ENCODE results near the gene PRKCA. TPM values are rescaled to one million over a fixed set of nuclear protein-coding genes. Genes with fewer than 3 reads are reported as not detected.

Gene PRKCA
- total RNA-seq, 1 donor from 2014 or later = 15.5 TPM

DNA sequence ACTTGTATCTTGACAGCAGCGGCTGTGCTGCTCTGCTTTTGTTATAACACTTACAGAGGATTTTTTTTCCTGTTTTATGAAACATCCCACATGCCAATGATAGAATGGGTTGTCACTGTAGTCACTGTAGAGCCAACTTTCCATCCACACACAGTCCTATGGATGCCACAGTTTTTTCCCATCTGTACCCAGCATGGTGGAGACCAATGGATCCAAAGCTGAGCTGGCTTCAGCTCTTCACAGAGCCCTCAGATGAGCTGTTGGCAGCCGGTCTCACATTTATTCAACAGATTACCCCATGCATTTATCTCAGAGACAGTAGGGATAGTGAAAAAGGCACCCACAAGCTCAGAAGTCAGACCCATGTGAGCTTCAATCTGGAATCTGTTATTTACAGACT lies 441.1 kb downstream of the PRKCA start:
- no peak for TF ChIP-seq POLR2A (IDR thresholded peaks at IDR 0.05)
- TF ChIP-seq, protein P1, sequence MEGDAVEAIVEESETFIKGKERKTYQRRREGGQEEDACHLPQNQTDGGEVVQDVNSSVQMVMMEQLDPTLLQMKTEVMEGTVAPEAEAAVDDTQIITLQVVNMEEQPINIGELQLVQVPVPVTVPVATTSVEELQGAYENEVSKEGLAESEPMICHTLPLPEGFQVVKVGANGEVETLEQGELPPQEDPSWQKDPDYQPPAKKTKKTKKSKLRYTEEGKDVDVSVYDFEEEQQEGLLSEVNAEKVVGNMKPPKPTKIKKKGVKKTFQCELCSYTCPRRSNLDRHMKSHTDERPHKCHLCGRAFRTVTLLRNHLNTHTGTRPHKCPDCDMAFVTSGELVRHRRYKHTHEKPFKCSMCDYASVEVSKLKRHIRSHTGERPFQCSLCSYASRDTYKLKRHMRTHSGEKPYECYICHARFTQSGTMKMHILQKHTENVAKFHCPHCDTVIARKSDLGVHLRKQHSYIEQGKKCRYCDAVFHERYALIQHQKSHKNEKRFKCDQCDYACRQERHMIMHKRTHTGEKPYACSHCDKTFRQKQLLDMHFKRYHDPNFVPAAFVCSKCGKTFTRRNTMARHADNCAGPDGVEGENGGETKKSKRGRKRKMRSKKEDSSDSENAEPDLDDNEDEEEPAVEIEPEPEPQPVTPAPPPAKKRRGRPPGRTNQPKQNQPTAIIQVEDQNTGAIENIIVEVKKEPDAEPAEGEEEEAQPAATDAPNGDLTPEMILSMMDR (IDR thresholded peaks at IDR 0.05) = no peak
- TF ChIP-seq POLR2AphosphoS5 (IDR thresholded peaks at IDR 0.05; ENCODE audit: insufficient read depth in 1 of 2, low read depth in 1 of 2) = no peak
- no peak overlapping the region for H3K27ac ChIP-seq
- intact Hi-C loops (cut with DNase I) = loop anchor here (10.0 kb wide), 1 partner anchor 871 kb away; no protein-coding TSS in a partner anchor
- H3K36me3 ChIP-seq = peaks cover 0 to 9% of the 10 kb centered on the region in 2 donors
- H3K27me3 ChIP-seq = no peaks in the 10 kb centered on the region
- H3K9me3 ChIP-seq = no peaks in the 10 kb centered on the region
- no peak overlapping the region for H3K4me3 ChIP-seq
- no peaks in the 10 kb centered on the region for H3K4me1 ChIP-seq
- DNase-seq (ENCODE audit: extremely low spot score in 2 of 2) = no peak

DNA sequence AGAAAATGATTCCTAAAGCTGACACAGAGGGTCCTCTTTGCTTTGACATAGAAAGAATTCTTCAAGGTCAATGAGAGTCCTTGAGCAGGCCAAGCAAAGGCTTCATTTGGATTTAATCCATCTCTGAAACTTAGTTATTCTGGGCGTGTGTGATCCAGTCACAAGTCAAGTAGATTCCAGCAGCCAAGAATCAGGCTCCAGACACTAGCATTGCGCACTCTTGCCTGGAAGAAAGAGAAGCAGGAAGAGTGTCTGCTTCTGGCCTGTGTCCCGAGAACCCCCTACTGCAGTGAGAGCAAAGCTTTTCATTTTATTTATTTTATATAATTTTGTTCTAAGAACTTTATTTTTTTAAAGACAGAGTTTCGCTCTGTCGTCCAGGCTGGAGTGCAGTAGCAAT lies 444.3 kb downstream of the PRKCA start:
- Histone ChIP-seq H3K9me3 (no peaks in the 10 kb centered on the region), H3K4me1 (no peaks in the 10 kb centered on the region), H3K27me3 (no peaks in the 10 kb centered on the region), H3K36me3 (no peaks in the 10 kb centered on the region), H3K27ac (no peak overlapping the region), H3K4me3 (no peak overlapping the region)
- TF ChIP-seq, protein P1 (IDR thresholded peaks at IDR 0.05) = no peak
- TF ChIP-seq POLR2A (IDR thresholded peaks at IDR 0.05) (no peak), POLR2AphosphoS5 (IDR thresholded peaks at IDR 0.05; ENCODE audit: insufficient read depth in 1 of 2, low read depth in 1 of 2) (no peak)
- intact Hi-C loops (cut with DNase I) = loop anchor here (10.0 kb wide), 1 partner anchor 868 kb away; no protein-coding TSS in a partner anchor
- no peak for DNase-seq (ENCODE audit: extremely low spot score in 2 of 2)

DNA sequence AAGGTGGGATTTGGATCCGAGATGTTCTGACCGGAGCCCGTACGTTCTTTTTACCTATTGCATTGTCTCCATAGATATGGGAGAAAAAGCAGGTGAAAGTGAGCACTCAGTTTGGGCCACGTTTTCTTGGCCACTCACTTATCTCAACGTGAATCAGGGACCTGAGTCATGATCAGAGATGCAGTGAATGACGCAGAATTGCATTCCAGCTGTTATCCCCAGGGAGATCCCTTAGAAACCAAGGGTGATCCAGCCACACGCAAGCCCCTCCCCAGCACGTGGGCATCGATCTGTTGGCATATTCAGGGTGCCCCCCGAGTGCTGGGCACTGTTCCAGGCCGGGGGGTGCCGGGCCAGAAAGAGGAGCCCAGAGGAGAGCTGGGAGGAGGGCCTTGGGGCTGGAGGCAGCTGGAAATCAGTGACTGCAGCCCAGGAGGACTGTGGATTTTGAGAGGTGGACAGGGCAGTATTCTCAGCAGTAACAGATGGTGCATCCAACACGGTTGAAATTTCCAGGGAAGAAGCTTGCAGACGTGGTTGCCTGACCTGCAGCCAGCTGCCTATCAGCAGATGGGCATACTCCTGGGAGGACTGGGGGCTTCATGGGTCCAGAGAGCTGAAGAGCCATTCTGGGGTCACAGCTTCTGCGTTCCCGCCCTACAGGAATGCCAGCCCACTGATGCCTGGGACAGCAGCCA lies 445.3 kb downstream of the PRKCA start:
- H3K27me3 ChIP-seq = no peaks in the 10 kb centered on the region
- no peaks in the 10 kb centered on the region for H3K36me3 ChIP-seq
- no peak overlapping the region for H3K4me3 ChIP-seq
- no peak for DNase-seq (ENCODE audit: extremely low spot score in 2 of 2)
- TF ChIP-seq POLR2AphosphoS5 (IDR thresholded peaks at IDR 0.05; ENCODE audit: insufficient read depth in 1 of 2, low read depth in 1 of 2) = no peak
- TF ChIP-seq, protein P1 (IDR thresholded peaks at IDR 0.05) = no peak
- TF ChIP-seq POLR2A (IDR thresholded peaks at IDR 0.05) = no peak
- no peaks in the 10 kb centered on the region for H3K4me1 ChIP-seq
- H3K9me3 ChIP-seq = no peaks in the 10 kb centered on the region
- no peak overlapping the region for H3K27ac ChIP-seq
- intact Hi-C loops (cut with DNase I) = loop anchor here (10.0 kb wide), 1 partner anchor 867 kb away; no protein-coding TSS in a partner anchor

DNA sequence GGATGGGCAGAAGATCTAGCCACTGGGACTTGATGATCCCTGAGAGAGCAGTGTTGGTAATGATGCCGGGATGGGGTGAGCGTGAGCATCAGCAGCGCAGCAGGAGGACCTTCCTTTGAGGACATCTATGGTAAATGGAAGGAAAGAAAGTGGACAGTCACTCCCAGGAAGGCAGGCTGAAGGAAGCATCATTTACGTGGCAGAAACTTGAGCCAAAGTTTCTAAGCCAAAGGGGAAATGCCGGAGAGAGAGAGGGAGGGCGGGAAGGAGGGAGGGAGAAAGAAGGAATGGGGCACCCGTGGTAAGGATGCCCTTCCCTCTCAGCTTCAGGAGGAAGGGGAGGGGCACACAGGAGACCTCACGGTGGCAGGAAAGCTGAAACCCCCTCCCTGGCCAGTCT lies 446.2 kb downstream of the PRKCA start:
- Histone ChIP-seq H3K27ac (no peak overlapping the region), H3K27me3 (no peaks in the 10 kb centered on the region), H3K9me3 (no peaks in the 10 kb centered on the region), H3K36me3 (no peaks in the 10 kb centered on the region), H3K4me1 (no peaks in the 10 kb centered on the region), H3K4me3 (no peak overlapping the region)
- intact Hi-C loops (cut with DNase I) = loop anchor here (10.0 kb wide), 1 partner anchor 866 kb away; no protein-coding TSS in a partner anchor
- DNase-seq (ENCODE audit: extremely low spot score in 2 of 2) = no peak
- TF ChIP-seq POLR2AphosphoS5 (IDR thresholded peaks at IDR 0.05; ENCODE audit: insufficient read depth in 1 of 2, low read depth in 1 of 2) (no peak), POLR2A (IDR thresholded peaks at IDR 0.05) (no peak)
- TF ChIP-seq, protein P1 (IDR thresholded peaks at IDR 0.05) = no peak

- no peaks in the 10 kb centered on the region for H3K4me1 ChIP-seq
- DNase-seq (ENCODE audit: extremely low spot score in 2 of 2) = no peak
- H3K4me3 ChIP-seq = no peak overlapping the region
- H3K27me3 ChIP-seq = no peaks in the 10 kb centered on the region
- H3K27ac ChIP-seq = no peak overlapping the region
- no peaks in the 10 kb centered on the region for H3K9me3 ChIP-seq
- no peaks in the 10 kb centered on the region for H3K36me3 ChIP-seq
- TF ChIP-seq POLR2A (IDR thresholded peaks at IDR 0.05) (no peak), POLR2AphosphoS5 (IDR thresholded peaks at IDR 0.05; ENCODE audit: insufficient read depth in 1 of 2, low read depth in 1 of 2) (no peak)
- TF ChIP-seq, protein P1 (IDR thresholded peaks at IDR 0.05) = no peak
- intact Hi-C loops (cut with DNase I) = loop anchor here (10.0 kb wide), 1 partner anchor 865 kb away; no protein-coding TSS in a partner anchor
Measured at GRCh38 chr17:66749217-66749832, 446.9 kb downstream of the PRKCA start.

All from vagina (tissue), 2 donors.